NCI-H82 treated with DMSO at 0.1 percent for 48 hours (cell line): Measurements from ENCODE around the gene AVP.
"Not testable (repeated sequence)": the region's sequence is repeated elsewhere in the genome, so short reads cannot be mapped to it uniquely, and the experiment has no call there.

ENCODE experiments used
- DNase-seq: peaks from one replicate; lab custom pipeline; 2025; ENCODE audit not compliant: unreplicated experiment; lab: John Stamatoyannopoulos, UW

Gene AVP

GRCh38 chr20:3084986-3085360 is 449 bp upstream of the AVP start:
- no peak for DNase-seq

DNA sequence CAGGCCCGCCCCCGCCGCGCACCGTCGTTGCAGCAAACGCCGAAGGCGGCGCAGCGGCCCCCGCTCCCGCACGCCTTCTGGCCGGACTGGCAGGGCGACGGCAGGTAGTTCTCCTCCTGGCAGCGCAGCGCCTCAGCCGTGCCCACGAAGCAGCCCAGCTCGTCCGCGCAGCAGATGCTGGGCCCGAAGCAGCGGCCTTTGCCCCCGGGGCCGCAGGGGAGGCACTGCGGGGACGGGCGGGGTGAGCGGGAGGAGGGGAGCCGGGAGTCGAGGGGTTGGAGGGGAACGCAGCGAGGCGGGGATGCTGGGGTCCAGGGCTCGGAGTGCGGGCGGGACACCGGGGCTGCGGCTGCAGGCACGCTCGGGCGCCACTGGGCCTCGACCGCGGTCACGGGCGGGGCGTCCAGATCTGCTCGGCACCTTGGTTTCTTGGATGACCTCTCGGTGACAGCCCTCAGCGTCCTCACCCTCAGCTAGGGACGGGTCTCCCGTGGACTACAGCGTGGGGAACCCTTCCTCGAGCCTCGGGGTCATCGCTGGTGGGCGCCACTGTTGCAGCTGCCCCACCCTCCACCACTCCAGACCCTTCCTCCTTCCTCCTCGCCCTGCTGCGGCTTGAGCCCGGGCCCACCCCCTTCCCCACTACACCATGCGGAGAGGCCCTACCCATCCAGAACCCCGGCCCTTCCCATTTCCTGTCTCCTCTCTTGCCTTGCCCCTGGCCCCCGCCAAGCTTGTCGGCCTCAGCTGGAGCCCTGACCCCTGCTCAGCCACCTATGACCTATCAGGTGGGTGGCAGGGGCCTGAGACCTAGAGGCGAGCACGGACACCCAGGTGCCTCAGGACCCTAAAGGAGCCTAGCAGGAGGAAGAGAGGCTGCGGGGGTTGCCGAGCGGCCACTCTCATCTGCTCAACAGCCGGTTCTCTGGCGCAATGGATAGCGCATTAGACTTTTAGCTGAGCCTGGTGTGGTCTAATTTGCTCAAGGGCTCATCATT is 1.3 kb downstream of the AVP start:
- DNase-seq, result no peak

- no peak for DNase-seq
These were observed 2.1 kb downstream of the AVP start for GRCh38 chr20:3082306-3082951.

- DNase-seq, result no peak
These were observed 2.9 kb downstream of the AVP start for GRCh38 chr20:3081641-3082040.

DNA sequence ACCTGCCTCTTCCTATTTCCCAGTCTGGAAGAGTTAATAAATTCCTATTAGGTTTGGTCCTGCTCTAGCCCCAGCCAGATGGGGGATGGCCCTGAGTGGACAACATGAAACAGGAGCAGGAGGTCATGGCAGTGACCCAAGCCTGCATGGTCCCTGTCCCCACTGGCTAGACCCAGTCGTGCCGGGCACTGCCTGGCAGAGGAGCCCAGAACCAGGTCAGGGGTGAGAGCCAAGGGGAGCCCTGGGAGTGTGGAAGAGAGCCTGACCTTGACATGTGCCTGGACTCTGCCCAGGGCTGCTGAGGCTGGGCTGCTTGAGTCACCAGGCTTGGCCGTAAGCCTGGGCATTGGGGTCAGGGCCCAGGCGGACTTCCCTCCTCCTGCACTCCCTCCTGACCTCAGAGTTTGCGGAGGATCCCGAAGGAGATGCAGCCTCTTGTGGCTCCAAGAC is 3.6 kb downstream of the AVP start:
- DNase-seq, result no peak

DNA sequence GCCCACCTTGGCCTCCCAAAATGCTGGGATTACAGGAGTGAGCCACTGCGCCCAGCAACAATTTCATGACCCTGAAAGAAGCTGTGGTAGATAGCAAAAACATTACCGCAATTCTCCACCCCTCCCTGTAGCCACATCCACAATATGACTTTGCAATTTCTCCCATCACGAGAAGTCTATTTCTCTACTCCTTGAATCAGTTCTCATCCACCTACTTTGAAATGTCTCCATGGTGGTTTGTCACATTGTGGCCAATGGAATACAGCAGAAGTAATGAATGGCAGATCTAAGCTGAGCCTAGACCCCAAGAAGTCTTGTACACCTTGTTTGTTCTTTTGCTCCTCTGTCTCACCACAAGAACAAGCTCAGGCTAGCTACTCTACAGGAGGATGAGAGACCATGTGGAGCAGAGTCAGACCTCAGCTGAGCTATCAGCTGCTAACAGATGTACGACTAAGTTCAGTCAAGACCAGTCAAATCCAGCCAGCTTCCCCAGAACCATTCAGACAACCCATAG is 6.8 kb downstream of the AVP start:
- DNase-seq, result no peak

DNA sequence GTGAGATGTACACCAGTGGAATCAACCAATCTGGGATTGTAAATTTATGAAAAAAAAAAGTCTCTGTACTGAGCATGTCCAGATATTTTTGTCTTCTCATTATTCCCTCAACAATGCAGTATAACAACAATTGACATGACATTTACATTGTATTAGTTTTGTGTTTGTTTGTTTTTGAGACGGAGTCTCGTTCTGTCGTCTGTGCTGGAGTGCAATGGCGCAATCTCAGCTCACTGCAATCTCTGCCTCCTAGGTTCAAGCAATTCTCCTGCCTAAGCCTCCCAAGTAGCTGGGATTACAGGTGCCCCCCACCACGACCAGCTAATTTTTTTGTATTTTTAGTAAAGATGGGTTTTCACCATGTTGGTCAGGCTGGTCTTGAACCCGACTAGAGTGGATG is 9.2 kb downstream of the AVP start:
- not testable (repeated sequence) for DNase-seq

- no peak for DNase-seq
These were observed 9.7 kb downstream of the AVP start for GRCh38 chr20:3074812-3075211.

- DNase-seq, result not testable (repeated sequence)
These were observed 11.3 kb downstream of the AVP start for GRCh38 chr20:3073251-3073643.

DNA sequence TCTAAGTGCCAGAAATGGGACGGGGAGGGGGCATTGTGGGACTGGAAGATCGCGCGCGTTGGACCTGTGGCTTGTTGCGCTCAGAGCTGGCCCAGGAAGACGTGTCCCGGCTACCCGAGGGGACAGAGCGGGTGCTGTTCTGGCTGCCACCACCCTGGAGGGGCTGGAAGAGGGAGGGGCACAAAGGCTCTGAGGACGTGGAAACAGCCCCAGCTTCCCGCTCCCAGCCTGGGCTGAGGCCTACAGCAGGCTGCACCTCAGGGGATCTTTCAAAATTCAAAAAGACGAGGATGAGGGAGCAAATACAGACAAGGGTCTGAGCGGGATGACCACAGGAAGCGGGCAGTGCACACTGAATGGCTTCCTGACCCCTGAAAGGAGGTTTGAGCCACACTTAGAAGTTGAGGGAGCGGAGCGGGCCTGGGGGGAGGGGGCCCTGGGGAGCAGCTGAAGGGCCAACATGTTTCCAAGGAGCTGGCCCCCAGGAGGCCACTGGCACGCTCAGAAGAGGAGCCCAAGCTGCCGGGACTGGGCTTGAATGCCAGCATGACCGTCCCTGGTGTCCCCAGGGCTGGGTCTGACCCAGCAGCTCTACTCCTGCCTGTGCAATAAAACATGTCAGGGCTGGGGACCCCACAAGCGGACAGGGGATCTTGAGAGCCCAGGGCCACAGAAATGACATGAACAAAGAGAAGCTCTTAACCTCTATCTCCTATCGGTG is 11.8 kb downstream of the AVP start:
- DNase-seq, result no peak

DNA sequence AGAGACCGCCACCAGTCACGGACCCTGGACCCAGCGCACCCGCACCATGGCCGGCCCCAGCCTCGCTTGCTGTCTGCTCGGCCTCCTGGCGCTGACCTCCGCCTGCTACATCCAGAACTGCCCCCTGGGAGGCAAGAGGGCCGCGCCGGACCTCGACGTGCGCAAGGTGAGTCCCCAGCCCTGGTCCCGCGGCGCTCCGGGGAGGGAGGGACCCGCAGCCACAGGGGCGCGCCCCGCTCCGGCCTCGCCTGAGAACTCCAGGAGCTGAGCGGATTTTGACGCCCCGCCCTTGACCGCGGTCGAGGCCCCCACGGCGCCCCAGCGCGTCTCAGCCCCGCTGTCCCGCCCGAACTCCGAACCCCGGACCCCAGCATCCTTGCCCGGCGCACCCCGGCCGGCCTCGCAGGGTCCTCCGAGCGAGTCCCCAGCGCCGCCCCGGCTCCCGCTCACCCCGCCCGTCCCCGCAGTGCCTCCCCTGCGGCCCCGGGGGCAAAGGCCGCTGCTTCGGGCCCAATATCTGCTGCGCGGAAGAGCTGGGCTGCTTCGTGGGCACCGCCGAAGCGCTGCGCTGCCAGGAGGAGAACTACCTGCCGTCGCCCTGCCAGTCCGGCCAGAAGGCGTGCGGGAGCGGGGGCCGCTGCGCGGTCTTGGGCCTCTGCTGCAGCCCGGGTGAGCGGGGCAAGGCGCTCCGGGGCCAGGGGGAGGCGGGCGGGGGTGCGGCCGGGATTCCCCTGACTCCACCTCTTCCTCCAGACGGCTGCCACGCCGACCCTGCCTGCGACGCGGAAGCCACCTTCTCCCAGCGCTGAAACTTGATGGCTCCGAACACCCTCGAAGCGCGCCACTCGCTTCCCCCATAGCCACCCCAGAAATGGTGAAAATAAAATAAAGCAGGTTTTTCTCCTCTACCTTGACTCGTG is 12.7 kb downstream of the AVP start, which contains the start of gene OXT:
Gene OXT, plus strand, starts transcription at position 11 of the 920 bp plus-strand sequence. Its CDS starts 36 bp downstream, at position 47.
- no peak for DNase-seq

- DNase-seq, result no peak
These were observed 13.3 kb downstream of the AVP start for GRCh38 chr20:3071266-3071609.

DNA sequence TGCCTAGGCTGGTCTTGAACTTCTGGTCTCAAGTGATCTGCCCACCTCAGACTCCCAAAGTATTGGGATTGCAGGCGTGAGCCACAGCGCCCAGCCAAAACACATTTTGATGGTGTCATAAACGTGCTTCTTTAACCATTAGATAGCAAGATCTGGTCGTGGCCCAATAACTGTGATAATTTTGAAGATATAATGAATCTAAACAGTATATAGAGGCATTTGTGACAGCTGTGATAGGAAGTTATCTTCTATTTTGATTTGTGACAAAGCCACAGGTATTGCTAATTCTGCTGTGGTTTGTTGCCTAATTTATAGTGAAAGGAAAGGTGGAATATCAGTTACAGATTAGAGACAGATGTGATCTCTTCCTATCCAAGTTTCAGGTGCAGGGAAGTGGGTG is 13.8 kb downstream of the AVP start:
- DNase-seq, result no peak

- no peak for DNase-seq
These were observed 15.3 kb downstream of the AVP start for GRCh38 chr20:3068986-3069900.

DNA sequence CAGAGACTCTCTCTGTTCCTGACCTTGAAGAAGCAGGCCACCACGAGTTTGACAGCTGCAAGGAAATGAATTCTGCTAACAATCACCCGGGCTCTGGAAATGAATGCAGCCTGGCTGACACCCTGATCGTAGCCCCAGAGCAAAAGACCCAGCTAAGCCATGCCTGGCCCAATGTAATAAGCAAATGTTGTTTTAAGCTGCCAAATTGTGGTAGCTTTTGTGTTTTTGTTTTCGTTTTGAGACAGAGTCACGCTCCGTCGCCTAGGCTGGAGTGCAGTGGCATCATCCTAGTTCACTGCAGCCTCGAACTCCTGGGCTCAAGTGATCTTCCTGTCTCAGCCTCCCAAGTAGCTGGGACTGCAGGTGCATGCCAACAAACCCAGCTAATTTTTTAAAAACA is 16.4 kb downstream of the AVP start:
- no peak for DNase-seq

GRCh38 chr20:3067139-3068014 is 17.1 kb downstream of the AVP start:
- no peak for DNase-seq

DNA sequence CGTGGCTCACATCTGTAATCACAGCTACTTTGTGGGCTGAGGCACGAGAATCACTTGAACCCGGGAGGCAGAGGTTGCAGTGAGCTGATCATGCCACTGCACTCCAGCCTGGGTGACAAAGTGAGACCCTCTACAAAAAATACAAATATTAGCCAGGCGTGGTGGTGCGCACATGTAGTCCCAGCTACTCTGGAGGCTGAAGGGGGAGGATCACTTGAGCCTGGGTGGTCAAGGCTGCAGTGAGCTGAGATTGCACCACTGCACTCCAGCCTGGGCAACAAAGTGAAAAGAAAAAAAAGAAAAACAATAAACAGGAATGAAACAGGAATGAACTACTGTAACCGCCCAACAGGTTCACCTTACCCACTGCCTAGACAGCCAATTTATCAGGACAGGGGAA is 20.4 kb downstream of the AVP start:
- DNase-seq, result not testable (repeated sequence)

DNA sequence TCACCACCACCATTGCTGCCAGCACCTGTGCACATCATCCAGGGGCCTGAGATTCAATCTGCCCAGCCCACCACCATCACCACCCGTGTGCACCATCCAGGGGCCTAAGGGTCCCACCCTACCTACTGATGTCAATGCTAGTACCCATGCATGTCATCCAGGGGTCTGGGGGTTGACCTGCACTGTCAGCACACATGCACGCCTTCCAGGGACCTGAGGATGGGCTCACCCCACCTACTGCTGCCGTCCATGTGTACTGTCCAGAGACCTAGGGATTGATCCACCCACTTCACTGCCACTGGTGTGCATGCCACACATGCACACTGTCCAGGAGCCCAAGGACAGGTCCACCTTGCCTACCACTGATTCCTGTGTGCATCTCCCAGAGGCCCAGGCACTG is 25.0 kb downstream of the AVP start:
- DNase-seq, result no peak
